Measurements from ENCODE around the gene SPSB4.

DNA sequence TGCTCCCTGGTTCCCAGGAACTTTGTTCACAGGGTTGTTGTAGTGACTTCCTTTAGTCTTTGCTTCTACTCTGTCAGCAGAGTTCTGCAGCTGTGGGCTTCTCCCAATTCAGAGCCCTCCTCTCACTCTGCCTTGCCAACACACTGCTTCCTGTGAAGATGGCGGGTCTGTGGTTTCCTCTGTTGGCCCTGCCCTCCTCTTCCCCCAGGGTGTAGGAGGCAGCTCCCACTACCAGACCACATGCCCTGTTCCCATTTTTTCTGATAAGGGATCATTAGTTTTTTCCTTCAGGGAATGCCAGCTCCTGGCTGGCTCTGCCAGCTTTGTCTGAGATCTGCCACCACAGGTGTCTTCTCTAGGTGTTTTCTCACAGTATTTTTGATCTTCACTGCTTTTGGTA, 12.7 kb downstream of the SPSB4 start:
- TF ChIP-seq, protein P1, sequence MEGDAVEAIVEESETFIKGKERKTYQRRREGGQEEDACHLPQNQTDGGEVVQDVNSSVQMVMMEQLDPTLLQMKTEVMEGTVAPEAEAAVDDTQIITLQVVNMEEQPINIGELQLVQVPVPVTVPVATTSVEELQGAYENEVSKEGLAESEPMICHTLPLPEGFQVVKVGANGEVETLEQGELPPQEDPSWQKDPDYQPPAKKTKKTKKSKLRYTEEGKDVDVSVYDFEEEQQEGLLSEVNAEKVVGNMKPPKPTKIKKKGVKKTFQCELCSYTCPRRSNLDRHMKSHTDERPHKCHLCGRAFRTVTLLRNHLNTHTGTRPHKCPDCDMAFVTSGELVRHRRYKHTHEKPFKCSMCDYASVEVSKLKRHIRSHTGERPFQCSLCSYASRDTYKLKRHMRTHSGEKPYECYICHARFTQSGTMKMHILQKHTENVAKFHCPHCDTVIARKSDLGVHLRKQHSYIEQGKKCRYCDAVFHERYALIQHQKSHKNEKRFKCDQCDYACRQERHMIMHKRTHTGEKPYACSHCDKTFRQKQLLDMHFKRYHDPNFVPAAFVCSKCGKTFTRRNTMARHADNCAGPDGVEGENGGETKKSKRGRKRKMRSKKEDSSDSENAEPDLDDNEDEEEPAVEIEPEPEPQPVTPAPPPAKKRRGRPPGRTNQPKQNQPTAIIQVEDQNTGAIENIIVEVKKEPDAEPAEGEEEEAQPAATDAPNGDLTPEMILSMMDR (IDR thresholded peaks at IDR 0.05), result no peak
- TF ChIP-seq POLR2AphosphoS5 (IDR thresholded peaks at IDR 0.05) (no peak), POLR2A (IDR thresholded peaks at IDR 0.05) (no peak), EP300 (IDR thresholded peaks at IDR 0.05) (no peak)
